Stomach smooth muscle (tissue), 2 donors: ENCODE data around the gene ABHD12.

ENCODE experiments used
- H3K27ac ChIP-seq: one replicate; pipeline ENCODE4 v1.7.0; 2013; ENCODE audit warnings: mild to moderate bottlenecking, low read length, inconsistent platforms
- H3K27me3 ChIP-seq, 2 donors: one replicate each; pipeline ENCODE4 v1.7.0; 2013; ENCODE audit warnings: low read length in 2 of 2; ENCODE audit not compliant: insufficient read depth in 2 of 2, control insufficient read depth in 1 of 2
- H3K36me3 ChIP-seq, 2 donors: one replicate each; pipeline ENCODE4 v1.7.0; 2013; ENCODE audit warnings: low read length in 2 of 2; ENCODE audit not compliant: control insufficient read depth in 2 of 2, insufficient read depth in 2 of 2
- H3K4me1 ChIP-seq: one replicate; pipeline ENCODE4 v1.7.0; 2013; ENCODE audit warnings: low read length; ENCODE audit not compliant: control insufficient read depth, insufficient read depth
- H3K4me3 ChIP-seq, 2 donors: one replicate each; pipeline ENCODE4 v1.7.0; 2013; ENCODE audit warnings: low read length in 2 of 2
- H3K9ac ChIP-seq, 2 donors: one replicate each; pipeline ENCODE4 v1.7.0; 2013; ENCODE audit warnings: low read length in 2 of 2, mild to moderate bottlenecking in 1 of 2
- H3K9me3 ChIP-seq, 2 donors: one replicate each; pipeline ENCODE4 v1.7.0; 2013; ENCODE audit warnings: low read length in 2 of 2; ENCODE audit not compliant: control insufficient read depth in 2 of 2
- donor health status: healthy.
- donor health status: Pancreatic carcinoma.

ABHD12 gene

DNA sequence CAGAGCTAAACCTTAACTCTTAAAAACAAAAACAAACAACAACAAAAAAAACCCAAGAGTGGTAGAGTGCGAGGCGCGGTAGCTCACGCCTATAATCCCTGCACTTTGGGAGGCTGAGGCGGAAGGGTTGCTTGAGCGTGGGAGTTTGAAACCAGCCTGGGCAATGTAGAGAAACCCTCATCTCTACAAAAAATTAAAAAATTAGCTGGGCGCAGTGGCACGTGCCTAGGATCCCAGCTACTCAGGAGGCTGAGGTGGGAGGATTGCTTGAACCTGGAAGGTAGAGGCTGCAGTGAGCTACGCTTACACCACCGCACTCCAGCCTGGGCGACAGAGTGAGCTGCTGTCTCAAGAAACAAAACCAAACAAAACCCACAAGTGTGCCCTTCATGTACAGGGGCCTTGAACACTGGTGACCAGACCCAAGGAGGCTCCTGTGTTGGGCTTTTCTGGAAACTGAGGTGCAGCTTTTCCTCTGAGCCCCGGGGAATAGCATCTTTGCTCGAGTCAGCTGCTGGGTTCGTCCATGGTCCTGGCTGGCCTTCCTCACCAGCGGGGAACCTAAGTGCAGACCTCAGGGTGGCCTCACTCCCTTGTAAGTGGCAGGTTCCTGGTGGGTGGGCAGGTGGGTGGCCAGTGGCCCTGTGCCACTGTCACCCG lies 102.9 kb downstream of the ABHD12 start:
- Histone ChIP-seq H3K27ac (no peak overlapping the region), H3K9me3 (no peaks in the 10 kb centered on the region), H3K36me3 (peaks cover 75 to 90% of the 10 kb centered on the region in 2 donors), H3K9ac (no peak overlapping the region), H3K4me3 (no peak overlapping the region), H3K4me1 (no peaks in the 10 kb centered on the region), H3K27me3 (no peaks in the 10 kb centered on the region)

DNA sequence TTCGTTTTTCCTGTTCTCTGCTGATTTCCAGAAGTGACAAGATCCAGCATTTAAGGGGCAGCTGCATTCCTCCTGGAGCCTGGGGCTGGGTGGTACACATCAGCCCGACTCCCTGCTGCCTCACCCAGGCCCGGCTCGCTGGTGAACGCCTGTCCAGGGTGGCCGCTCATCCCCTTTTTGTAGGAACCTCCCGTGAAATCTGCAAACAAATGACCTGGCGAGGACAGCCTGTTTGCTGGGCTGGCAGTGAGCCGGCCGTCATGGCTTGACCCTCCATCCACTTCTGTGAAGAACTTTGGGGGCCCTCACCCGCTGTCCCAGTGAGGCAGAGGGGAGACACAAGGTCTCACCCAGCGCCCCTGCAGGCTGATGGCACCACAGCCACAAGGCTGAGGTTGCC lies 103.7 kb downstream of the ABHD12 start:
- Histone ChIP-seq H3K27ac (no peak overlapping the region), H3K4me1 (no peaks in the 10 kb centered on the region)

DNA sequence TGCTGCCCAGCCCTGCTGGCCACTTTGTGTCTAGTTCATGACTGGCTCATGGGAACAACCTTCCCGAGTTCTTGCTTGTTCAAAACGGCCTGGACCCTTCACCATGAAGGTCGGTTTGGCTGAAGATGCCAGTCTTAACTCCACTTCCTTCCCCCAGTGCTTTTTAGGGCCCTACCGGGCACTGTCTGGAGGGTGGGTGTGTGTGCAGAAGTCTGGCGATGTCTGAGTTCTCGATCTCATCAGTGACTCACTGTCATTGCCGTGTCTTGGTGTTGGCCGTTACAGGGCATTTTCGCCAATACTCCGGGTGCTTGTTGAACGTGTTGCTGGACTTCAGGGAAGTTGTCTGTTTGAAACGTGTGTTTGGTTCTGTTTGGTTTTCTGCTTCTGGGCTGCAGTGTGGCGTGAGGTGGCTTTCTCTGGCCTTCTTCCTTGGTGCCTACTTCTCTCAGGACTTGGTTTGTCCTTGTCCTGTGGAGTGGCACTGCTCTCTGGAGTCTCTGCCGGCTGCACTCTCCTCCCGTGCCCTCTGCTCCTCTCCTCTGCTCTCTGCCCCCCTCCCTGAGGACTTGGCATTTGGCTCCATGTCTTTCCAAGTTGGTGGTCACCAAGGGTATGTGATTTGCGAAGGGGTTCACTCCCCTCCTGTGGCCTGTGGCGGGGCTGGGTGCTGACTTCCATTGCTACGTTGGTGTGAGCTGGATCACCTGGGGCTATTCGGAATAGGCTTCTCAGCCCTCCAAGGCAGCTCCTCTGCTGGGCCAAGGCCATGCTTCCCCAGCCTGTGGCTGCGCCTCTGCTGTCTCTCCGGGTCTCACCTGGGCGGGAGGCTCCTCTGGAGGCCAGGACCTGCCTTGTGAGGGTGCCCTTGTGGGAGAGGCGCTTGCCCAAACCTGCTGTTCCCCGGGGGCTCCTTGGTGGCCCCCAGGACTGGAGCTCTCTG lies 104.5 kb downstream of the ABHD12 start:
- no peaks in the 10 kb centered on the region for H3K27me3 ChIP-seq
- H3K4me3 ChIP-seq: no peak overlapping the region
- H3K4me1 ChIP-seq: no peaks in the 10 kb centered on the region
- H3K9ac ChIP-seq: no peak overlapping the region
- H3K36me3 ChIP-seq: peaks cover 85 to 91% of the 10 kb centered on the region in 2 donors
- H3K27ac ChIP-seq: no peak overlapping the region
- H3K9me3 ChIP-seq: no peaks in the 10 kb centered on the region

More for the DNA sequence above, 103.7 kb downstream of the ABHD12 start:
- H3K27me3 ChIP-seq: no peaks in the 10 kb centered on the region
- no peak overlapping the region for H3K4me3 ChIP-seq
- no peak overlapping the region for H3K9ac ChIP-seq
- no peaks in the 10 kb centered on the region for H3K9me3 ChIP-seq
- H3K36me3 ChIP-seq: peaks cover 82 to 91% of the 10 kb centered on the region in 2 donors

DNA sequence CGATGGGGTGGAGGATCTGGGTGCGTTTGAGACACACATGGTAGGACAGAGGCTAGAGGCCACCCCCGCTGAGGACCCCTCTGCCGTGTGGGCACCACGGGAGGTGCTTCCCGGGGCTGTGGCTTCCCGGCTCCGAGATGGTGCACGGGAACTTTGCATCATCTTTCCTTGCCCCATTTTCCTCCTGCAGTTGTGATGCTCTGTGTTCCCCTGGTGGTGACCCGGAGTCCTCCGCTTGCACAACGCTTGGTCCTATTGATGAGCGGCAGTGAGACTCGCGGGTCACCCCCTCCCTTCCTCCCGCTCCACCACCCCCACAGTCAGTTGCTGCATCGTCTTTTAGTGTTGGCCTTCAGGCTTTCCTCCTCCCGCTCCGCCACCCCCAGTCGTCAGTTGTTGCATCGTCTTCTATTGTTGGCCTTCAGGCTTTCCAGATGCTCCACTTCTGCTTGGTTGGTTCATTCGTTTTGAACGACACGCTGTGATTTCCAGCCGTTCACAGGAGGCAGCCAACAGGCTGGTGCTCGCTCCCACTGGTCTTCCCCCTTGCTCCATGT lies 105.5 kb downstream of the ABHD12 start:
- Histone ChIP-seq H3K9me3 (no peaks in the 10 kb centered on the region), H3K4me3 (no peak overlapping the region), H3K4me1 (peaks cover 7% of the 10 kb centered on the region), H3K27ac (no peak overlapping the region), H3K9ac (no peak overlapping the region), H3K36me3 (peaks cover 83 to 90% of the 10 kb centered on the region in 2 donors), H3K27me3 (no peaks in the 10 kb centered on the region)

DNA sequence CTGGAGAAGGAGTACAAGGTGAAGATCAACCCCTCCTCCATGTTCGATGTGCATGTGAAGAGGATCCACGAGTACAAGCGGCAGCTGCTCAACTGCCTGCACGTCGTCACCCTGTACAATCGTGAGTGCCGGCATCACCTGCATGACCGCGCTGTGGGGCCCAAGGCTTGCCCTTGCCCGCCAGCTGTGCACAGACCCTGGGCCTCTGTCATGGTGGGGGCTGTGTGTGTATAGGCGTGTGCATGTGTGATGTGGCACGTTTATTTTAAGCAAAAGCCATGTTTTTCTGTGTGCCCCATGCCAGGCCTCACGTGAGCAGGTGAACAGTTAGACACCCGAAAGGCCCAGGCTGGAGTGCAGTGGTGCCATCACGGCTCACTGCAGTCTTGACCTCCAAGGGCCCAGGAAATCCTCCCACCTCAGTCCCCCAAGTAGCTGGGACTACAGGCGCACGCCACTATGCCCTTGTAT lies 106.5 kb downstream of the ABHD12 start:
- no peak overlapping the region for H3K27ac ChIP-seq
- H3K9ac ChIP-seq: no peak overlapping the region
- H3K9me3 ChIP-seq: no peaks in the 10 kb centered on the region
- peaks cover 12% of the 10 kb centered on the region for H3K4me1 ChIP-seq
- H3K27me3 ChIP-seq: no peaks in the 10 kb centered on the region
- peaks cover 77 to 86% of the 10 kb centered on the region in 2 donors for H3K36me3 ChIP-seq
- no peak overlapping the region for H3K4me3 ChIP-seq

DNA sequence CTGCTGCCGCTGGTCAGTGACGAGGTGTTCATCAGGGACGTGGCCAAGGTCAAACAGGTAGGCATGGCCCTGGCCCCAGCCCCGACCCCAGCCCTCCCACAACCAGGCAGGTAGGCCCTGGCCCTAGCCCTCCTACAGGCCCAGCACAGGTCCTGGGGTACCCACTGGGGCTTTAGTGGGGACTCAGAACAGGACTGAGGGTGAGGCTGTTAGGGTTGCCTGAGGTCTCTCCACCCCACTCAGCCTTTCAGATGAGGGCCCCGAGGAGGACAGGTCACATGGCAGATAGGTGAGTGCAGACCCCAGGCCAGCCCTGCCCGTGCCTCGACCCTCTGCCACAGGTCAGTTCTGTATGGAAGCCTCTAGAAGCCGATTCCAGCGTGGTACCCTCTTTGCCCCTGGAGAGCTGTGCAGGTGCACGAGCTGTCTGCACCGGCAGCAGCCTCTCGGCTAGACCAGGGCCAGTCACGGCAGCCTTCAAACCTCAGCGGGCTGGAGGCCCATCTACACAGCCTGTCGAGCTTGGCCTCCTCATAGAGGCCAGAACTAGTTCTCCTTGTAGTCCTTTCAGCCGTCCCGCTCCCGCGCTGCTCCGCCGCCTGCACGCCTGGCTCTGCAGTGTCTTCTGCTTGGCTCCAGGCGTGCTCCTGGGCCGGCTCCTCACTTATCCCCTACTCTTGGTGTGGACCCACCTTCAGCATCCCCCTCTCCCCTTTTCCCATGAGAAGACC lies 107.2 kb downstream of the ABHD12 start:
- Histone ChIP-seq H3K4me1 (peaks cover 12% of the 10 kb centered on the region), H3K27ac (no peak overlapping the region), H3K9me3 (no peaks in the 10 kb centered on the region), H3K9ac (no peak overlapping the region), H3K36me3 (peaks cover 76 to 85% of the 10 kb centered on the region in 2 donors), H3K27me3 (no peaks in the 10 kb centered on the region), H3K4me3 (no peak overlapping the region)

DNA sequence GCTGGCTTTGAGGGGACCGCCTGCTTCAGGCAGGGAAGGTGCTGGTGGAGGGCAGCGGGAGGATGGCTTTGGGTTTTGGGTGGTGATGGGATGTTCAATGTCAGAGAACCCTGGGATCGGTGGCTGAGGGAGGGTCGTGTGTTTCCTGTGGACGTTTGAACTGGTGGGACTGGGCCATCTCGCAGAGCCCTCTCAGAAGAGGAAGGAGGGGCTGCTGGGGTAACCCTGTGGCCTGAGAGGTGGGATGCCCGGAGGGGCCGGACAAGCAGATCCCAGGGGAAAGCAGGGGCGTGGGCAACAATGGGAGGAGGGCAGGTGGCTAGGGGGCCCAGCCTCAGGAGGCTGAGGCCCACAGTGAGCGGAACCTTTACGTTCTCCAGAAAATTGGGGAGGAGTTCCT lies 107.8 kb downstream of the ABHD12 start:
- H3K27ac ChIP-seq: no peak overlapping the region
- H3K4me1 ChIP-seq: peaks cover 12% of the 10 kb centered on the region
- H3K9me3 ChIP-seq: no peaks in the 10 kb centered on the region
- H3K27me3 ChIP-seq: no peaks in the 10 kb centered on the region
- no peak overlapping the region for H3K9ac ChIP-seq
- H3K36me3 ChIP-seq: peaks cover 72 to 85% of the 10 kb centered on the region in 2 donors
- no peak overlapping the region for H3K4me3 ChIP-seq

DNA sequence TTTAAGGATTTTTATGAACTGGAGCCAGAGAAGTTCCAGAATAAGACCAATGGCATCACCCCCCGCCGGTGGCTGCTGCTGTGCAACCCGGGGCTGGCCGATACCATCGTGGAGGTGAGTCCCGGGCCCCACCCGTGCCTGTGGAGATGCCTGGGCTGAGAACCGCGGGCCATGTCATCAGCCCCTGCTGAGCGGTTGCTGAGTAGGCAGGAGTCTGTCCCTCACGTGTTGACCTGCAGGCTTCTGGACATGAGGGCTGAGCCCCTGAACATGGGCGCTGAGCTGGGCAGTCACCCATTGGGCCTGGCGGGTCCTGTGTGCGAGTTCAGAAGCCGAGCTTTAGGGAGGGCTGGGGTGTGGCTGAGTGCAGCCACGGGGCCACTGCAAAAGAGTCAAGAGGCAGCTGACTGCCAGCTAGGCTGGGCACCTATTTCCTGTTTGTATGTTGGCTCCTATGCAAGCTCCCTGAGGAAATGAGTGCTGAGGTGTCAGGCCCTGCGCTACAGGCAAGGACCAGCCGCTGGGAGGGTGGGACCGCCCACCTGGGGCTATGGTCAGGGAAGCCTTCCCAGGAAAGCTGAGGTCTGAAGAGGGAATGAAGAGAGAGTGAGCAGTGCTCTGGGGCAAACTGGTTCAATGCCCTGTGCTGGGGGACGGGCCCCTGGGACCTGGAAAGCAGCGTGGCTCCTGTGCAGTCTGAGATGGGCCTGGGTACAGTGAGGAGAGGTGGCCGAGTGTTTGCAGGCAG lies 108.4 kb downstream of the ABHD12 start:
- no peak overlapping the region for H3K4me3 ChIP-seq
- H3K27ac ChIP-seq: no peak overlapping the region
- H3K27me3 ChIP-seq: no peaks in the 10 kb centered on the region
- peaks cover 12% of the 10 kb centered on the region for H3K4me1 ChIP-seq
- H3K9ac ChIP-seq: no peak overlapping the region
- H3K36me3 ChIP-seq: peaks cover 68 to 85% of the 10 kb centered on the region in 2 donors
- no peaks in the 10 kb centered on the region for H3K9me3 ChIP-seq

DNA sequence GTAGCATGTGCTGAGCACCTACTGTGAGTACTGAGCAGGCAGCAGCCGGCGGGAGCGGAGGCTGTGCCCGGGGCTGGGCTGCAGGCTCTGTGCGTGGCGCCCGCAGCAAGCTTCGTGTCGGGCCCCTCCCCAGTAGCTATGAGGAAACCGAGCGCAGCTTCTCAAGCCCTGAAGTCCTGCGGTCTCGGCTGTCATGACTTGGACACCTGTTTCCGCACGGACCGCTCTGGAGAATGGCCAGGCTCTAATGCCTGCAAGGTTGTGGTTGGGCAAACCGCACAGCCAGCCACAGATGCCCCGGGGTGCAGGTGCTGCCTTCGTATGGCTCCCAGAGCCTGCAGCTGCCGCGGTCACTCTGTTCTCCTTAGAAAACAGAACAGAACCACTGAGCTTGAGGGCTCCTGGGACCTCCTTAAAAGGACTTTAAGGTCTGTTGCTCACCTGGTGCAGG lies 109.1 kb downstream of the ABHD12 start:
- H3K27me3 ChIP-seq: no peaks in the 10 kb centered on the region
- H3K27ac ChIP-seq: no peak overlapping the region
- H3K36me3 ChIP-seq: peaks cover 64 to 86% of the 10 kb centered on the region in 2 donors
- no peaks in the 10 kb centered on the region for H3K9me3 ChIP-seq
- H3K4me1 ChIP-seq: peaks cover 12% of the 10 kb centered on the region
- no peak overlapping the region for H3K4me3 ChIP-seq
- no peak overlapping the region for H3K9ac ChIP-seq
